ENCODE data around the gene LIN9.
"Not testable (repeated sequence)": the region's sequence is repeated elsewhere in the genome, so short reads cannot be mapped to it uniquely, and the experiment has no call there.

LIN9 gene

DNA sequence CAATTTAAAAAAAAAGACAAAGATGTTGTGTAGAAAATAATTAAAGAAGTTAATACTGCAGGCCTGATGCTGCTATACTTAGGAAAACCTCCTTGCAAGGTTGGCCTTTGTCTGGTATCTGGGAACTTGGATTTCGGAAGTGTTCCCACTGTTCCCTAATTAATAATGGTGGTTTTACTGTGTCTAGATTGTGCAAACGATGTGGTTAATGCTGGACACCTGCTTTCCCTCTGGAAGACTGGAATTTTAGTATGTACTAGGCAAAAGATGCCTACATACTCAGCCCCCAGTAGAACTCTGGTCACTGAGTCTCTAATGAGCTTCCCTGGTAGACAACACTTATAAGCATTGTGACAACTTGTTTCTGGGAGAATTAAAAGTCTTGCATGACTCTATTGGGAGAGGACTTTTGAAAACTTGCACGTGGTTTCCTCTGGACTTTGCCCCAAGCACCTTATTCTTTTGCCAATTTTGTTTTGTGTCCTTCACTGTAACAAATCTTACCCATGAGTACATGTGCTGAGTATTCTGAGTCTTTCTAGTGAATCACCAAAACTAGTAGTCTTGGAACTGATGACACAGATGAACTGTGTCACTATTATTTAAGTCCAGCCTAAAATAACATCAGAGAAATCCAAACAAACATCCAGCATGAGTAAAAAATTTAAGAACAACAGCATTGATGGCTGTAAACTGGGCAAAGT lies 40.4 kb downstream of the LIN9 start:
- DNase-seq: no peak

DNA sequence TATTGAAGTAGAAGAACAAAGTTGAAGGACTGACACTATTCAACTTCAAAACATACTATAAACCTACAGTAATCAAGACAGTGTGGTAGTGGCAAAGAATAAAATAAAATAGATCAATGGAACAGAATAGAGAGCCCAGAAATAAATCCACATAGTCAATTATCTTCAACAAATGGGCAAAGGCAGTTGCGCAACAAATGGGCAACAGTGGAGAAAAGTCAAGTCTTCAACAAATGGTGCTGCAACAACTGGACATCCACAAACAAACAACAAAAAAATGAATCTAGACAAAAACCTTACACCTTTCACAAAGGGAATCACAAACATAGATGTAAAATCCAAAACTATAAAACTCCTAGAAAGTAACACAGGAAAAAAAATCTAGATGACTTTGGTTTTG lies 47.1 kb downstream of the LIN9 start:
- DNase-seq: no peak

DNA sequence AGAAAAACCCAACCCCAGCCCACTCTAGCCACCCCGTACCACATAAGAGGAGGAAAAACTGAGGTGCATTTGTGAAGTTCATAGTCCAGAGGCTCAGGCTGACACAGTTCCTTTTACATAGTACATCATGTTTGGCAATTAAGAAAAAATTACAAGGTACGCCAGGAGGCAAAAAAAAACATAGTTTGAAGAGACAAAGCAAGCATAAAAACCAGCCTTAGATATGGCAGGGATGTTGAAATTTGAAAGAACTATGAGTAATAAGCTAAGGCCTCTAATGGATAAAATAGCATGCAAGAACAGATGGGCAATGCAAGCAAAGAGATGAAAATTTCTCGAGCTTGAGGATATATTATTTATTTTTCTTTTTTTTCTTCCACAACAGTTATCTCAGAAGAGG lies 53.6 kb downstream of the LIN9 start:
- DNase-seq: no peak

DNA sequence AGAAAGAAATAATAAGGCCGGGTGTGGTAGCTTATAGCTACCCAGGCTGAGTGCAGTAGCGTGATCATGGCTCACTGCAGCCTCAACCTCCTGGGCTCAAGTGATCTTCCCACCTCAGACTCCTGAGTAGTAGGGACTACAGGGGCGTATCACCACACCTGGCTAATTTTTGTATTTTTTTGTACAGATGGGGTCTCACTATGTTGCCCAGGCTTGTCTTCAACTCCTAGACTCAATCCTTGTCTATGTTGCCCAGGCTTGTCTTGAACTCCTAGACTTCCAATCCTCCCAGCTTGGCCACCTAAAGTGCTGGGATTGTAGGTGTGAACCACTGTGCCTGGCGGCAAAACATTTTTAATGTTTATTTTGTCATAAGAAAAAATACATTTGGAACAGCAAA lies 55.0 kb downstream of the LIN9 start:
- DNase-seq: no peak

DNA sequence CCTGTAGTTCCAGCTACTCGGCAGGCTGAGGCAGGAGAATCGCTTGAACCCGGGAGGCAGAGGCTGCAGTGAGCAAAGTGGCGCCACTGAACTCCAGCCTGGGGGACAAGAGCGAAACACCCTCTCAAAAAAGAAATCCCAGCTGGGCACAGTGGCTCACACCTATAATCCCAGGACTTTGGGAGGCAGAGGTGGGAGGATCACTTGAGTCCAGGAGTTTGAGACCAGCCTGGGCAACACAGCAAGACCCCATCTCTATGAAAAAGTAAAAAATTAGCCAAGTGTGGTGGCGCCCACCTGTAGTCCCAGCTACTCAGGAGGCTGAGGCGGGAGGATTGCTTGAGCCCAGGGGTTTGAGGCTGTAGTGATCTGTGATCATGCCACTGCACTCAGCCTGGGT lies 56.1 kb downstream of the LIN9 start:
- DNase-seq: not testable (repeated sequence)

DNA sequence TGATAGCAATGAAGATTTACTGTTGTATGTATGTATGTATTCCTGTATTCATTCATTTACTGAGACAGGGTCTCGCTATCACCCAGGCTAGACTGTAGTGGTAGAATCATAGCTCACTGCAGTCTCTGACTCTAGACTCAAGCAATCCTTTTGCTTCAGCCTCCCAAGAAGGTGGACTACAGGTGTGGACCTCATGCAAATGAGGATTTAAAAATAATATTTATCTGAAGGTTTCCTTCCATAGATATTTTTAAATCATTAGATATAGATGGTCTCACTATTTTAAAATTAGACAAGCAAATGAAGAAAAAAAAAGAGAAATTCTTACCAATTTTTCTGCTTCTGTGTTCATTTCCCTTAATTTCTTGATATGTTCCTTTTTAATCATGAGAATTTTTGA lies 58.5 kb downstream of the LIN9 start:
- no peak for DNase-seq

DNA sequence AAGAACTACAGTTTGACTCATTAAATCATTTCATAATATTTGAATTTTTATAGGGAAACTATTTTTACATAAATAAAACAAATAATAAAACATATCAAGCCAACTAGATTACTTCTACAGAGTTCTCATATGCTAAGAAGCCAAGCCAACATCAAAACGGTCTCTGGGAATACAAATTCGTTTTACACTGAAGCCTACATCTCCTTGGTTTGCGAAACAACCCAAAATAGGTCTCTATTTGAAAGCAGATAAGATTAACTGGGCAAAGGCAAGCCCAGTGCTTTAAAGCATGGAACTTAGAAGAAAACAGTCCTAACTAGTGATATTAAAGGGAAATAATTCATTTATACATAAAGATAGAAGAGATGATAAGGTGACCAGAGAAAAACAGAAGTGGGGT lies 60.2 kb downstream of the LIN9 start:
- no peak for DNase-seq

DNA sequence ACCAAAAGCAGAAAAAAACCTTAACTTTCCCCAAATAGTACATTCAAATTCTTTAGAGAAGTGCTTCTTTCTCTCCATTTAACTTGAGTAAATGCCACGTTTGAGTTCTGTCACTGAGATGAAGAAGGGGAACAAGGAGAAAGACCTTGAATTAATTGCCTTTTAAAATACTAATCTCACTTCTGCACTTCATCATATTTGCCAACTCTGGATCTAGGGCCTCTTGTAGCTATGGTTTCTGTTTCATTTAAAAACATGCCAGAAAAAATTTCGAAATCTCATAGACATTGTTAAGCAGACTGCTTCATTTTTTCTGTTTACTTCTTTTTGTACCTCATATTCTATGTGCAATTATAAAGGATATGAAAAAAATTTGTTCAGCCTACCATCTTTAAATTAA lies 60.9 kb downstream of the LIN9 start:
- DNase-seq: peak; percentile 70

DNA sequence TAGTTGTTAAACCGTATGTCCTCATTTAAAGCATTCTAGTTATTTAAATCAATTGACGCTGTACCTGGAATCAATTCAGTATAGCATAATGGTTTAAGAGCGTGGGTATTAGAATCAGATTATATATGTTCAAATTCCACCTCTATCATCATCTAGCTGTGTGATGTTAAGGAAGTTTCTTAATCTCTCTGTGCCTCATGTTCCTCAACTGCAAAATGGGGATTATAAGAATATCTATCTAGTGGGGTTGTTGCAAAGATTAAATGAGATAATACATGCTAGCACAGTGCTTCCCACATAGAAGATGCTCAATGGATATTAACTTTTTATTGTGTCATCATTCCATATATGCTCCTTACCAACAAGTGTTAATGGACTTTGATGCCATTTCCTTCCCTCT lies 69.5 kb downstream of the LIN9 start:
- DNase-seq: no peak

DNA sequence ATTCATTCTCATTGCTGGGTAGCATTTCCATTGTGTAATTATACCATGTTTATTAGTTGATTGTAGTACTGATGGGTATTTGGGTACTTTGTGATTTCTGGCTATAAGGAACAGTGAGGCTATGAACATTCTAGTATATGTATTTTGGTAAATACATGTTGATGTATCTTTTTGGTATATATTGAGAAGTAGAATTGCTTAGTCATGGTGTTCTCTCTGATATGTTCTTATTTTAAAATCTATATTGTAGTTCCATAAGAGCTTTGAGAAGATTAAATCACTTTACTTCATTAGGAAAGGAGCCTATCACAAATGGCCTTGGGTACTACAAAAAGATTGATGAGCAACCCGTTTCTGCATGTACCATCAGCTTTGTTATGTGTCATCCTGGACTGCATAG lies 72.1 kb downstream of the LIN9 start:
- DNase-seq: no peak

DNA sequence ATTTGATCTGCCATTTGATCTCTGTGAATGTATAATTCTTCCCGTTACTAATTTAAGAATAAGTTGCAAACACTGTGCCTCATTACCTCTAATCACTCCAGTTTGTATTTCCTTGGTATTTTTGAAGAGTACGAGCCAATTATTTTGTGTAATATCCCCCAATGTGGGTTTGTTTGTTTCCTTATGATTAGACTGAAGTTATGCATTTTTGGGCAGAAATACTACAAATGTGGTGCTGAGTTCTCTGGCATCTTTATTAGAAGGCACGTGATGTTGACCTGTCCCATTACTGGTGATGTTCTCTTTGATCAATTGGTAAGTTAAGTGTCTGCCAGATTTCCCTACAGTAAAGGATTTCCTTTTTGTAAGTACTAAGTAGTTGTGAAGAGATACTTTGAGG lies 75.2 kb downstream of the LIN9 start:
- no peak for DNase-seq

DNA sequence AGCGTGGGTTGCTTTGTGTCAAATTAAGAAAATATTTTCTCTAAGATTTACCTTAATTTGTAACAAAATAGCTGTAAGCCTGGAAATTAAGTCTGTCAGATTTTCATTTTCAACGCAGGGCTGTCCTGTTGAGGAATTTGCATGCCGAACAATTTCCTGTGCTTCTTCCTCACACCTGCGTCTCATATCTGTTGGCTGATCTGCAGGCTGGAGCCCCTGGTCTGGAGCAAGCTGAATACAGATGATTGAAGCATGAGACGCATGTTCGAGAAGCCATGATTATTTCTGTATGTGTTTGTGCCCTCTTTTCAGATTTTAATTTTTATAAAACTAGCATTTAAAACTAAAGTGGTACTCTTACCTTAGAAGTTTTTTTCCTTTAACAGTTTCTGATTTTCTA lies 75.7 kb downstream of the LIN9 start:
- no peak for DNase-seq

DNA sequence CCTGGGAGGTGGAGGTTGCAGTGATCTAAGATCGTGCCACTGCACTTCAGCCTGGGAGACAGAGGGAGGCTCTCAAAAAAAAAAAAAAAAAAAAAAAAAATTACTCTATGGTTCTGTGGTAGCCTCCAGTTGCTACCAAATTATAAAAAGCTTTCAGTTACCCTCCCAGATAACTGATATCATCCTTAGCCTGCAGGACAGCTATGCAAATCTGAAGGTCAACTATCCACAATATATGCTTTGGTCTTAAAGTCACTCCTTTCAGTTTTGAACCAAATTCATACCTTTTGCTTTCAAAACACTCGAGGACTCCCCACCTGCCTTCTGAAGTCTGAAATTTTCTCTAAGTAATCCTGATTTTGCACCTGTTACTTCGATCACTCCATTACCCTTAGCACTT lies 82.4 kb downstream of the LIN9 start:
- DNase-seq: no peak

DNA sequence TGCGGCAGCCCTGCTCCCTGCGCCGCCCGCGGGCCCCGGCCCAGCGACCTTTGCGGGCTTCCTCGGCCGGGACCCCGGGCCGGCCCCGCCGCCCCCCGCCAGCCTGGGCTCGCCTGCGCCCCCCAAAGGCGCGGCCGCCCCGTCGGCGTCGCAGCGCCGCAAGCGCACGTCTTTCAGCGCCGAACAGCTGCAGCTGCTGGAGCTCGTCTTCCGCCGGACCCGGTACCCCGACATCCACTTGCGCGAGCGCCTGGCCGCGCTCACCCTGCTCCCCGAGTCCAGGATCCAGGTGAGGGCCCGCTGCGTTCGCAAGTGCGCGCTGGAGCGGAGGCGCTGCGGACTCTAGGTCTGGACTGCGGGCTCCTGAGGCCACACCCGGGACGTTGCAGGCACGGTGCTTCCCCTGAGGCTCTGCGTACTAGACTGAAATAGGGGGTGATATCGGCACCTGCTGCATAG lies 85.1 kb downstream of the LIN9 start:
- no peak for DNase-seq

DNA sequence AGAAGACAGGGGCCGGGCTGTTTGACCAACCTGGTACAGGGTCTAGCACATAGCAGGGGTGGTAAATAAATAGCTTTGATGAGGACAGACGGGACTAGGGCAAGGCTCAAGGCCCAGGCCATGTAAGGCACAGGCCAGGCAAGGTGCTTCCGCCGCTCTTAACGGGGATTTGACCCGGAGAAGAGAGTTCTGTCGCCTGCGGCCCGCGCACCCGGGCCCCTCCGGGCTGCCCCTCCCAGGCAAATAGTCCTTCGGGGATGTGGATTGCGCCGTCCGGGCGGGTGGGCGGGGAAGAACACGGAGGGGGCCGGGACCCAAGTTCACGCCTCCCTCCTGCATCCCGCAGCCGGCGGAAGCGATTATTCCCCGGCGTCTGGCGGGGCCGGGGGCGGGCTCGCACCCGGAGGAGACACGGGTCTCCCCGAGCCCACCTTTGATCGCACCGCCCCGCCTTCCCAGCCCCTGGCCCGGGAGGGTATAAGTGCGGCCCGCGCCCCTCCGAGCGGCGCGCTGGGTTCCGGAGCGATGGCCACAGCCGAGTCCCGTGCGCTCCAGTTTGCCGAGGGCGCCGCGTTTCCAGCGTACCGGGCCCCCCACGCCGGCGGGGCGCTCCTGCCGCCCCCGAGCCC lies 85.7 kb downstream of the LIN9 start, which contains the start of gene MIXL1:
TSS of gene MIXL1 (plus strand) at position 508 of the 629 bp plus-strand sequence. CDS start at position 526, 18 bp downstream.
- no peak for DNase-seq

DNA sequence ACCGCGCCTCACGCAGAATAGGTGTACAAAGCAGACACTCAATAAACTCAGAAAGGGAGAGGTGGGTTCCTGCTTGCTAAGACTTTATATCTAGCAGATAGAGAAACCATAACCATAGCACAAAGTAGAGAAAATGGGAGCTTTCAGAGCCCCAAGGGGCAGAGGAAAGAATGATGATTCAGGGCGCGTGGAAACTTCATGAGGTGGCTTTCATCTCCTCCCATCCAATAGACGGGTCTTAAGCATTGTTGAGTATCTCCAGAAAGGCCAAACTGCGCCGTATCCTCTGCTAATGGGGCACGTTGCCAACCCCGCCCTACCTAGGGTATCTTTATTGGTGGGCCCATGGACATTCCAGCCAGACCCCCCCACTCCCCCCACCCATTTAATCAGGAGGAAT lies 86.3 kb downstream of the LIN9 start:
- no peak for DNase-seq

DNA sequence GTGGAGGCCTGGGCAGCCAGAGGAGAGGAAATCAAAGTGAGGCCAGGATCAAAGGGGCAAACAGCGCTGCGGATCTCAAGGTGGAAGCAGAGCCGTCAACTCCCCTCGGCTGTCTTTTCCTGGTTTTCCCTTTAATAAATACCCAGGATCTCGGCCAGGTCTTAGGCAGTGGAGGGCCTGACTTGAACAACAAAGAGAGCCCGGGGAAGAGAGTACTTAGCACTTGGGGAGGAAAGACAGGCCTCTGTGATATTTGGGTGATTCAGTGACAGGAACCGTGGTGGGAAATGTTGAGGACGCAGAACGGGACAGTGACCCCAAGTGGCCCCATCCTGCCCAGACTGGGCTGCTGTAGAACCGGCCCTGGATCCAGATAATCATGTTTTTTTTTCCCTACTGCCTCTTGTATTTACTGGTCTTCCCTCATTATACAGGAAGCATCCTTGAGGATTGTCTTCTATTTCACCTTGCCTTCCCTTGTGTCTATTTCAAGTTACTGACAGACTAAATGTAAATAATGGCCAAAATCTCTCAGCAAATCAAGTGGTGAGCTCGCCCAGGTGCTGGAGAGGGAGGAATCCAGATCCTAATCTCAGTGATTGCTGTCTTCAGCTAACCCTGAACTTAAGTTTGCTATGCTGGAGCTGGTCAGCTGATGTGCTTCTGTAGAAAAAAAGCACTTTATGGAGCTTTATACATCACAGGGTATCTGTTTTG lies 88.3 kb downstream of the LIN9 start:
- DNase-seq: no peak

DNA sequence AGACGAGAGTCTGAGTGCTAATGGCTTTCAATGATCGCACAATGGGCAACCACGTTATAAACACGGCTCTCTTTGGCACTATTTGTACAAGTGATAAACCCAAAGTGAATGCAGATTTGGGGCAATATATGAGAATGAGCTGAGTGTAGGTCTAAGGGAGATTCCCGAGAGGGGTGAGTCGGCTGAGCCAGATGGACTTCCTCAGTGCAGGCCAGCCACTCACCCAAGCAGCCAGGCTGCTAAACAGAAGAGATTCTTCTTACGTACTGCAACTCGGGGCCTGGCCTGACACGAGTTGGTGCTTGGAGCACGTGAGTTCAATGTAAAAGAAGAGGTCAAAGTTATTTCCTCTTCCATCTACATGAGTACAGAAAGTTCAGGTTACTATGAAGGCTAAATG lies 91.7 kb downstream of the LIN9 start:
- DNase-seq: peak; percentile 6

DNA sequence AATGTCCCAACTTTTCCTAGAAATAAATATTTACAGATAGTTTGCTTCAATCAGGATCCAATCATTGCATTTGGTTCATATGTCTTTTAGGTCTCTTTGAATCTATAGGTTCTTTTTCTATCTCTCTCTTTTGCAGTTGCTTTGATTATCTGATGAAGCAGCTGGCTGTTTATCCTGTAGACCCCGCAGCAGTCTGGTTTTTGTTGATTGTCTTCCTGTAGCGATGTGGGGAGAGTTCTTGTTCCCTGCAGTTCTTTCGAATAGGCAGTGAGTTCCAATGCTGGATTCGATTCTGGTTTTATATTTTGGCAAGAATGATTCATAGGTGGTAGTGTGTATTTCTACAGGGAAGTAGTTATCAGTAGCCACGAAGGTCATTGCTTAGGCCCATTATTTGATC lies 92.9 kb downstream of the LIN9 start:
- DNase-seq: no peak

DNA sequence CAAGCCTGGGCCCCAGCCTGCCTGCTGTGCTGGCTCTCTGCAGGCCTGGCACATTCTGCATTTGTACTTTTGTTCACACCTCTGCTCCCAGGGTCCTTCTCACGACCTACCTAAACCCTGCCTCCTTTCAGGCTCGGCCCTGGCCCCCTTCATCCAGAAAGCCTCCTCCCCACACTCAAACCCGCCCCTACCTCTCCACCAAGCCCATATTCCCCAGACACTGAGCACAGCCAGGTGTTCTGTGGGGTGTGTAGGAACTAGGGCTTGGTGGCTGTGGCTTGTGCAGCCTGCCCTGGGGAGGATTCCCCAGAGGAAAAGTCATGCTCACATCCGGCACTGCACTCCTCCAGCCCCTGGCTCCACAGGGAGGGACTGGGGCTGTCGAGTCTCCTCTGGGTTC lies 93.7 kb downstream of the LIN9 start:
- no peak for DNase-seq

DNA sequence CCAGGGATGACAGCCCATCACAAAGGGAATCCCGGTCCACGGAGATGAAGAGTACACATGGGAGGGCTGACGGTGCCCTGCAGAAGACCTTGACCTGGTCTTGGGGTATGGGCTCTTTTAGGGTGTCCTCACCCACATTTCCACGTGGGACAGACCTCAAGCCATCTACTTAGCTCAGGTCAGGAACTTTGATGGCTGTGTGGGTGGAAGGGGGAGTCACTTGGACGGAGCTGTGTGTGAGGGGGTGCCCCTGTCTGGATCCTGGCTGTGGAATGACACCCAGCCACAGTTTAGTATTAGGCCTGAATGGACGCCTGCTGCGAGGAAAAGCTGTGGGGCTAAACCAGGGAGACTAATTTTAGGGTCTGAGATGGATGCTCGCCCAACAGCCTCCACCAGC lies 96.4 kb downstream of the LIN9 start:
- no peak for DNase-seq

DNA sequence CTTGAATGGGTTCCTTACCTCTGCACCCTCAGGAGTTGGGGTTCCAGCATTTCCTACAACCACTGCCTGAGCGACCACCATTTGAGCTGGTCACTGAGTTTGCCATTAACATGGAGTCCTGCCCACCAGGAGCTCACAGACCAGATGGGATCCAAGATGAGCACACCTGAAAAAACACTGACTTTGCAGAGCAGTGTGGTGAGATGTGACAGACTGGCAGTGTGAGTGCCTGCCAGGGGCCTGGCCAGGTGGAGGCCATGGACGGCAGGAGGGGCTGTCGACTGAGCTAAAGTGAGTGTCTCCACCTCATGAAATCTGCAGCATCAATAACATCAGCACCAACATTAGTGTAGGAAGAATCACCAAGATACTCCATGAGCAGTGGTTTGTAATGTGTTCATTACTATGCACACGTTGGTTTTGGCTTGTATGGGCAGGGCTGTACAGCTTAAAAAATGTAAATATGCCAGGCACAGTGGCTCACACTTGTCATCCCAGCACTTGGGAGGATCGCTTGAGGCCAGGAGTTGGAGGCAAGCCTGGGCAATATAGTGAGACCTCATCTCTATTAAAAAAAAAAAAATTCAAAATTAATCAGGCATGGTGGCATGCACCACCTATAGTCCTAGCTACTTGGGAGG lies 97.7 kb downstream of the LIN9 start:
- no peak for DNase-seq

DNA sequence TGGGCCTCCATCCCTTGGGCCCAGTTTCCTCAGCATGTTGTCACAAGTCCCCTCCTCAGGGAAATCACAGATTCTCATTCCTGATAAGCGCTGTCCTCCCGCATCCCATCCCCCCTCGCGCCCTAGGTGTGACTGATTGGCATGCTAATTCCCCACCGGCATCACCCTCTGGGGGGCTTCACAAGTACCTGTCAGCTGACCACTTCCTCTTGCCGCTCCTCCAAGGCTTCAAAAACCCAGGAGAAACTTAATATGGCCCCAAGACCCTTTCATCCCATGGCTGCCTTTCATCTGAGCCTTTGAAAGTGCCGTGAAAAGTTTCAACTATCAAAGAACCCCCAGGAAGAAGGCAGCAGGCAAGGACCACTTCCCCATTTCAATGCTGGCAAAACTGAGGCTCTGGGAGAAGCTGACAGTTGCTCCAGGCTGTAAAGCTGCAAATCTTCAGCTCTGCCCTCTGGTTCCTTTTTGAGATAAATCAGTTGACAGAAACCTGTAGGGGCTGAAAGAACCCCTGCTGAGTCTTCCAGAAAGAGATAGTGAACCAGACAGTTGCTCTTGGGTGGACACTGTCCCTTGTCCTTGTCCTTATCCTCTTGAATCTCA lies 98.3 kb downstream of the LIN9 start:
- no peak for DNase-seq
